Suprapubic skin (tissue), 4 donors: Measurements from ENCODE around the gene CCL27.

Experiments
- EP300 ChIP-seq: sonication (generic); formaldehyde crosslinking; IDR thresholded peaks from one replicate; pipeline ENCODE4 v1.6.1; 2017; ENCODE audit warnings: antibody characterized with exemption
- POLR2A ChIP-seq, 2 donors: fragments of 450-650 bp; IDR thresholded peaks; one replicate each; pipeline ENCODE4 v1.6.1; 2017; ENCODE audit warnings: antibody characterized with exemption in 2 of 2, mild to moderate bottlenecking in 2 of 2, moderate library complexity in 2 of 2
- POLR2AphosphoS5 ChIP-seq, 3 donors: sonication (generic); formaldehyde crosslinking; IDR thresholded peaks; one replicate each; pipeline ENCODE4 v1.6.1; 2017; ENCODE audit warnings: antibody characterized with exemption in 3 of 3
- TF ChIP-seq, protein P1 (sequence below), 2 donors: fragments of 200-600 bp in 1 of 2; fragments of 450-650 bp in 1 of 2; sonication (generic) in 1 of 2; IDR thresholded peaks; one replicate each; pipeline ENCODE4 v1.5.1; 2016 to 2019; ENCODE audit warnings: antibody characterized with exemption in 2 of 2, mild to moderate bottlenecking in 1 of 2, moderate library complexity in 1 of 2

- TF ChIP-seq, protein P1, sequence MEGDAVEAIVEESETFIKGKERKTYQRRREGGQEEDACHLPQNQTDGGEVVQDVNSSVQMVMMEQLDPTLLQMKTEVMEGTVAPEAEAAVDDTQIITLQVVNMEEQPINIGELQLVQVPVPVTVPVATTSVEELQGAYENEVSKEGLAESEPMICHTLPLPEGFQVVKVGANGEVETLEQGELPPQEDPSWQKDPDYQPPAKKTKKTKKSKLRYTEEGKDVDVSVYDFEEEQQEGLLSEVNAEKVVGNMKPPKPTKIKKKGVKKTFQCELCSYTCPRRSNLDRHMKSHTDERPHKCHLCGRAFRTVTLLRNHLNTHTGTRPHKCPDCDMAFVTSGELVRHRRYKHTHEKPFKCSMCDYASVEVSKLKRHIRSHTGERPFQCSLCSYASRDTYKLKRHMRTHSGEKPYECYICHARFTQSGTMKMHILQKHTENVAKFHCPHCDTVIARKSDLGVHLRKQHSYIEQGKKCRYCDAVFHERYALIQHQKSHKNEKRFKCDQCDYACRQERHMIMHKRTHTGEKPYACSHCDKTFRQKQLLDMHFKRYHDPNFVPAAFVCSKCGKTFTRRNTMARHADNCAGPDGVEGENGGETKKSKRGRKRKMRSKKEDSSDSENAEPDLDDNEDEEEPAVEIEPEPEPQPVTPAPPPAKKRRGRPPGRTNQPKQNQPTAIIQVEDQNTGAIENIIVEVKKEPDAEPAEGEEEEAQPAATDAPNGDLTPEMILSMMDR (IDR thresholded peaks at IDR 0.05), result no peak
- no peak for TF ChIP-seq POLR2A (IDR thresholded peaks at IDR 0.05)
- no peak for TF ChIP-seq EP300
- no peak for TF ChIP-seq POLR2AphosphoS5 (IDR thresholded peaks at IDR 0.05)
Measured at GRCh38 chr9:34709196-34709978, 46.9 kb upstream of the CCL27 start.
